Measurements from ENCODE around the gene DGKH.

DNA sequence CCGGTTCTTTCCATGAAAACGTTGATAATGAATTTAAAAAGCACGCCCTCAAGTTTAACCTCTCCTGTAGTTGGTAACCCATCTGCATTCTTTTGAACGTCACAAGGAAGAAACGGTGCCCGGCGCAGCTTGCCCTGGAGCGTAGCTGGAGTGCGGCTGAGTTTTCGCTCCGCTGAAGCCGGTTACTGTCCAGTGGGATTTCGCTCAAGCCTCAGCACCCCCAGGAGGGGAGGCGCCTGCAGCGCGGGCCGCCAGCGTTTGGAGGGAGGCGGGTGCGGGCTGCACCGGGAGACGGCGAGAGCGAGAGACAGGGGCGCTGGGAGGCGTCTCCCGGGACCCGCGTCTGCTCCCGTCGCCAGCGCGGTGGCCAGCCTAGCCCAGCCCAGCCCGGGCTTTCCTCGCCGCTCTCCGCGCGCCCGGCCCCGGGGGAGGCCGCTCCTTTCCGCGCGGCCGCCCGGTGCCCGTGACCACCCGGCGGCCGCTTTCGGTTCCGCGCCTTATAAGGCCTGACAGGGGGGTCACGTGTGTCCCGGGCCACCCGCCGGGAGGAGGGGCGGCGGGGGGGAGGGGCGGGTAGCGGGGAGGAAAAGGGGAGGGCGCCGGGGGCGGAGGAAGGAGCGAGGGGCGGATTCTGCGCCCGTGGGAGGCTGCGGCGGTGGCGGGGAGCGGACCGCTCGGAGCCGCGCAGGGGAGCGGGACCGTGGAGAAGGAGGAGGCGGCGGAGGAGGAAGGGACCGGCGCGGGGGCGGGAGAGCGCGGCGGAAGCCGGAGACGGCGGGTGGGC lies 8.3 kb upstream of the DGKH start:
- TF ChIP-seq, protein P1, sequence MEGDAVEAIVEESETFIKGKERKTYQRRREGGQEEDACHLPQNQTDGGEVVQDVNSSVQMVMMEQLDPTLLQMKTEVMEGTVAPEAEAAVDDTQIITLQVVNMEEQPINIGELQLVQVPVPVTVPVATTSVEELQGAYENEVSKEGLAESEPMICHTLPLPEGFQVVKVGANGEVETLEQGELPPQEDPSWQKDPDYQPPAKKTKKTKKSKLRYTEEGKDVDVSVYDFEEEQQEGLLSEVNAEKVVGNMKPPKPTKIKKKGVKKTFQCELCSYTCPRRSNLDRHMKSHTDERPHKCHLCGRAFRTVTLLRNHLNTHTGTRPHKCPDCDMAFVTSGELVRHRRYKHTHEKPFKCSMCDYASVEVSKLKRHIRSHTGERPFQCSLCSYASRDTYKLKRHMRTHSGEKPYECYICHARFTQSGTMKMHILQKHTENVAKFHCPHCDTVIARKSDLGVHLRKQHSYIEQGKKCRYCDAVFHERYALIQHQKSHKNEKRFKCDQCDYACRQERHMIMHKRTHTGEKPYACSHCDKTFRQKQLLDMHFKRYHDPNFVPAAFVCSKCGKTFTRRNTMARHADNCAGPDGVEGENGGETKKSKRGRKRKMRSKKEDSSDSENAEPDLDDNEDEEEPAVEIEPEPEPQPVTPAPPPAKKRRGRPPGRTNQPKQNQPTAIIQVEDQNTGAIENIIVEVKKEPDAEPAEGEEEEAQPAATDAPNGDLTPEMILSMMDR (IDR thresholded peaks at IDR 0.05): peak in 1 of 6 experiments; percentile 5
- peak in 3 of 4 donors; percentile 59 to 94 (median 89) for TF ChIP-seq POLR2A (IDR thresholded peaks at IDR 0.05)
